Neural progenitor cell (in vitro differentiated cells): ENCODE data around the gene DENND4C. TPM values are rescaled to one million over a fixed set of nuclear protein-coding genes. Genes with fewer than 3 reads are reported as not detected.
"Not testable (repeated sequence)": the region's sequence is repeated elsewhere in the genome, so short reads cannot be mapped to it uniquely, and the experiment has no call there.

Experiments
- DNase-seq: peaks from one replicate; pipeline ENCODE4 v3.0.0-alpha.2; 2016; ENCODE audit warnings: low spot score
- H2AFZ ChIP-seq: fragments of 200-600 bp; sonication (generic); replicated peaks from 2 replicates; pipeline ENCODE4 v1.6.1; 2016; ENCODE audit warnings: antibody characterized with exemption
- H3F3A ChIP-seq: fragments of 200-600 bp; sonication (generic); 2 replicates; pipeline ENCODE4 v1.6.1; 2016; ENCODE audit warnings: antibody characterized with exemption, low read depth
- H3K27ac ChIP-seq: fragments of 200-600 bp; sonication (generic); 2 replicates; pipeline ENCODE4 v1.5.1; 2016; ENCODE audit warnings: mild to moderate bottlenecking
- H3K27me3 ChIP-seq: fragments of 200-600 bp; sonication (generic); 2 replicates; pipeline ENCODE4 v1.6.1; 2016; ENCODE audit warnings: mild to moderate bottlenecking, moderate library complexity
- H3K36me3 ChIP-seq: fragments of 200-600 bp; sonication (generic); 2 replicates; pipeline ENCODE4 v1.5.1; 2016
- H3K4me1 ChIP-seq: fragments of 200-600 bp; sonication (generic); 2 replicates; pipeline ENCODE4 v1.6.1; 2016; ENCODE audit warnings: mixed run types
- H3K4me2 ChIP-seq: fragments of 200-600 bp; sonication (generic); 2 replicates; pipeline ENCODE4 v1.6.1; 2016
- H3K4me3 ChIP-seq: fragments of 200-600 bp; sonication (generic); 2 replicates; pipeline ENCODE4 v1.5.1; 2016
- H3K79me2 ChIP-seq: fragments of 200-600 bp; sonication (generic); 2 replicates; pipeline ENCODE4 v1.6.1; 2016; ENCODE audit warnings: low read depth
- H3K9ac ChIP-seq: fragments of 200-600 bp; sonication (generic); 2 replicates; pipeline ENCODE4 v1.6.1; 2016
- H3K9me3 ChIP-seq: fragments of 200-600 bp; sonication (generic); 2 replicates; pipeline ENCODE4 v1.5.1; 2016; ENCODE audit warnings: low read depth
- H4K20me1 ChIP-seq: fragments of 200-600 bp; sonication (generic); 2 replicates; pipeline ENCODE4 v1.6.1; 2016; ENCODE audit warnings: low read depth
- H3K27ac Mint-ChIP-seq: 3 replicates; pipeline ENCODE4 v1.8.0; 2021; ENCODE audit warnings: mixed read lengths
- H3K27me3 Mint-ChIP-seq: 2 replicates; pipeline ENCODE4 v1.8.0; 2022; ENCODE audit warnings: low read depth, mild to moderate bottlenecking, inconsistent platforms, moderate library complexity, mixed read lengths; ENCODE audit not compliant: insufficient read depth
- H3K36me3 Mint-ChIP-seq: 3 replicates; pipeline ENCODE4 v1.8.0; 2021; ENCODE audit warnings: mixed read lengths
- H3K4me1 Mint-ChIP-seq: 3 replicates; pipeline ENCODE4 v1.8.0; 2021; ENCODE audit warnings: mixed read lengths
- H3K4me3 Mint-ChIP-seq: 3 replicates; pipeline ENCODE4 v1.8.0; 2021; ENCODE audit warnings: mild to moderate bottlenecking, moderate library complexity, mixed read lengths
- H3K9me3 Mint-ChIP-seq: 3 replicates; pipeline ENCODE4 v1.8.0; 2020; ENCODE audit warnings: mixed read lengths
- EZH2 ChIP-seq: fragments of 200-600 bp; sonication (generic); IDR thresholded peaks from 2 replicates; pipeline ENCODE4 v1.6.1; 2017; ENCODE audit warnings: antibody characterized with exemption, mild to moderate bottlenecking, moderate library complexity
- EZH2phosphoT487 ChIP-seq: fragments of 200-600 bp; sonication (generic); IDR thresholded peaks from 2 replicates; pipeline ENCODE4 v1.6.1; 2017; ENCODE audit warnings: antibody characterized with exemption
- total RNA-seq: library from RNA; depleted of rRNA; stranded (reverse); fragments of >200 nt; gene quantifications from 2 replicates; pipeline ENCODE4 v1.2.3, GENCODE V29; 2015; ENCODE audit warnings: low replicate concordance
- TF ChIP-seq, protein P1 (sequence below): fragments of 200-600 bp; sonication (generic); IDR thresholded peaks from 2 replicates; pipeline ENCODE4 v1.5.1; 2017; ENCODE audit warnings: antibody characterized with exemption, mild to moderate bottlenecking

The DENND4C gene
- total RNA-seq, 1 donor from 2014 or later: 73.4 TPM

DNA sequence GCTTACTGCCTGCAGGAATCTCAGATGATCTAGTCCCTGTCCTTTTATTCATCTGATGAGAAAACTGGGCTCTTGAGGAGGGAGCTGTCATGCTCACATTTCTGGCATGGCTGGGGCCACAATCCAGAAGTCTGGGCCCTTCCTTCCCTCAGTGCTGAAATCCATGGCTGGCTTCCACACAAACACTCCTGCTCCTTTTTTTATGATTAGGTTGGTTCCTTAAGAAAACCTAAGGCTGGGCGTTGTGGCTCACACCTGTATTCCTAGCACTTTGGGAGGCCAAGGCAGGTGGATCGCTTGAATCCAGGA lies 179.7 kb downstream of the DENND4C start:
- Histone ChIP-seq H3K4me1 (peaks cover 7% of the 10 kb centered on the region), H3K79me2 (peaks cover 25% of the 10 kb centered on the region), H3K9ac (no peak overlapping the region), H3K27me3 (peaks cover 12% of the 10 kb centered on the region), H2AFZ (no peak overlapping the region), H3K36me3 (no peaks in the 10 kb centered on the region), H3K9me3 (no peaks in the 10 kb centered on the region), H3F3A (peaks cover 26% of the 10 kb centered on the region), H3K4me3 (peak overlapping the region; percentile 67), H4K20me1 (no peaks in the 10 kb centered on the region), H3K27ac (no peak overlapping the region), H3K4me2 (peak overlapping the region; percentile 87)
- Mint-ChIP-seq H3K27me3 (peaks cover 9% of the 10 kb centered on the region), H3K4me1 (peaks cover 11% of the 10 kb centered on the region), H3K27ac (no peak overlapping the region), H3K36me3 (no peaks in the 10 kb centered on the region), H3K4me3 (peak overlapping the region; percentile 94), H3K9me3 (peaks cover 2% of the 10 kb centered on the region)
- DNase-seq: no peak
- TF ChIP-seq EZH2phosphoT487: no peak

DNA sequence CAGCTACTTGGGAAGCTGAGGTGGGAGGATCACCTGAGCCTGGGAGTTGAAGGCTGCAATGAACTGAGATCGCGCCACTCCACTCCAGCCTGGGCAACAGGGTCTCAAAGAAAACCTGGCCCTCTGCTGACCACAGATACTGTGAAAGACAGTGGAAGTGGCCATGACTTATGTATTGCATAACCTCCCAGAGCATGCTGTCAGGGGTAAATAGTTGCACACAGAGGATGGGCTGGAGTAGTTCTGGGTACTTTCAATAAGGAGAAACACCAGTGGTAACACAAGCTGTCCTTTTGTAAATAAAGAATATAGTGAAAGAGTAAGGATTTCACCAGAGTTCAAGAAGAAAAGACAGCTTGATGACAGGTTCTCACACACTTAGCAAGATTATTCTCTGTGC lies 180.1 kb downstream of the DENND4C start:
- Histone ChIP-seq H3K4me1 (peaks cover 7% of the 10 kb centered on the region), H2AFZ (no peak overlapping the region), H4K20me1 (no peaks in the 10 kb centered on the region), H3K4me3 (no peak overlapping the region), H3K9ac (no peak overlapping the region), H3K4me2 (no peak overlapping the region), H3K9me3 (no peaks in the 10 kb centered on the region), H3K27ac (no peak overlapping the region), H3K79me2 (peaks cover 25% of the 10 kb centered on the region), H3K36me3 (no peaks in the 10 kb centered on the region), H3F3A (peaks cover 26% of the 10 kb centered on the region), H3K27me3 (peaks cover 12% of the 10 kb centered on the region)
- Mint-ChIP-seq H3K36me3 (no peaks in the 10 kb centered on the region), H3K4me3 (no peak overlapping the region), H3K27me3 (peaks cover 9% of the 10 kb centered on the region), H3K27ac (no peak overlapping the region), H3K4me1 (peaks cover 11% of the 10 kb centered on the region), H3K9me3 (peaks cover 2% of the 10 kb centered on the region)
- TF ChIP-seq EZH2phosphoT487 (no peak), EZH2 (no peak)
- TF ChIP-seq, protein P1, sequence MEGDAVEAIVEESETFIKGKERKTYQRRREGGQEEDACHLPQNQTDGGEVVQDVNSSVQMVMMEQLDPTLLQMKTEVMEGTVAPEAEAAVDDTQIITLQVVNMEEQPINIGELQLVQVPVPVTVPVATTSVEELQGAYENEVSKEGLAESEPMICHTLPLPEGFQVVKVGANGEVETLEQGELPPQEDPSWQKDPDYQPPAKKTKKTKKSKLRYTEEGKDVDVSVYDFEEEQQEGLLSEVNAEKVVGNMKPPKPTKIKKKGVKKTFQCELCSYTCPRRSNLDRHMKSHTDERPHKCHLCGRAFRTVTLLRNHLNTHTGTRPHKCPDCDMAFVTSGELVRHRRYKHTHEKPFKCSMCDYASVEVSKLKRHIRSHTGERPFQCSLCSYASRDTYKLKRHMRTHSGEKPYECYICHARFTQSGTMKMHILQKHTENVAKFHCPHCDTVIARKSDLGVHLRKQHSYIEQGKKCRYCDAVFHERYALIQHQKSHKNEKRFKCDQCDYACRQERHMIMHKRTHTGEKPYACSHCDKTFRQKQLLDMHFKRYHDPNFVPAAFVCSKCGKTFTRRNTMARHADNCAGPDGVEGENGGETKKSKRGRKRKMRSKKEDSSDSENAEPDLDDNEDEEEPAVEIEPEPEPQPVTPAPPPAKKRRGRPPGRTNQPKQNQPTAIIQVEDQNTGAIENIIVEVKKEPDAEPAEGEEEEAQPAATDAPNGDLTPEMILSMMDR: no peak
- no peak for DNase-seq

DNA sequence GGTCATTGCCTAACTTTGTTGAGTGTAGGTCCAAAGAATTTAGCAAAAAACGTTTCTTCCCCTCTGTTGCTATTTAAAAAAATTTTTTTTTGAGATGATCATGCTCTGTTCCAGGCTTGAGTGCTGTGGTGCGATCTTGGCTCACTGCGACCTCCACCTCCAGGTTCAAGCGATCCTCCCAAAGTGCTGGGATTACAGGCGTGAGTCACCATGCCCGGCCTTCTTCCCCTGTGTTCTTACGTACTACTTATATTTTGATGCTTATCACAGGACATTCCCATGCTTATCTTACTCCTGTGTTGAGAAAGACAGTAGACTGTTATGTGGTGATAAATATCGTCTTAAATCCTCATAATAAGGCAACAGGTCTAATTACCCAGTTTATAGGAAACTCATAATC lies 180.8 kb downstream of the DENND4C start:
- H3K79me2 ChIP-seq: peaks cover 25% of the 10 kb centered on the region

DNA sequence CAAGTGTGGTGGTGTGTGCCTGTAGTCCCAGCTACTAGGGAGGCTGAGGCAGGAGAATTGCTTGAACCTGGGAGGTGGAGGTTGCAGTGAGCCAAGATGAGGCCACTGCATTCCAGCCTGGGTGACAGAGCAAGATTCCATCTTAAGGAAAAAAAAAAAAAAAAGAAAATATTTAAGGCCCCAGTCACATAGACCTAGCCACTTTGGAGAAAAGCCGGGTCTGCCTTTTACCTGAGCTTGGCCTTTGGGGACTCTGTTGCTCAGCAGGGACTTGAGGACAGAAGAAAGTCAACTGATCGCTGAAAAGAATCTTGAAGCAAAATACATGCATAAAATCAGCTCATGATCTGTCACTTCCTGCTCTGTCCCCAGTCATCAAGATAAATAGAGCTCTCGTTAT lies 183.0 kb downstream of the DENND4C start:
- not testable (repeated sequence) for H3K27me3 ChIP-seq, DNase-seq

More for the DNA sequence above, 180.8 kb downstream of the DENND4C start:
- no peak overlapping the region for H3K9ac ChIP-seq
- Mint-ChIP-seq H3K27ac (no peak overlapping the region), H3K27me3 (peaks cover 9% of the 10 kb centered on the region), H3K36me3 (no peaks in the 10 kb centered on the region), H3K4me1 (peaks cover 11% of the 10 kb centered on the region), H3K9me3 (peaks cover 2% of the 10 kb centered on the region), H3K4me3 (peak overlapping the region; percentile 24)
- TF ChIP-seq, protein P1: no peak
- TF ChIP-seq EZH2phosphoT487 (no peak), EZH2 (no peak)
- no peaks in the 10 kb centered on the region for H3K36me3 ChIP-seq
- no peak overlapping the region for H3K27ac ChIP-seq
- H3K4me1 ChIP-seq: peaks cover 7% of the 10 kb centered on the region
- no peak for DNase-seq
- H4K20me1 ChIP-seq: no peaks in the 10 kb centered on the region
- peaks cover 26% of the 10 kb centered on the region for H3F3A ChIP-seq
- H2AFZ ChIP-seq: no peak overlapping the region
- H3K27me3 ChIP-seq: peaks cover 12% of the 10 kb centered on the region
- H3K4me2 ChIP-seq: no peak overlapping the region
- H3K9me3 ChIP-seq: no peaks in the 10 kb centered on the region
- H3K4me3 ChIP-seq: no peak overlapping the region

More for the DNA sequence above, 183.0 kb downstream of the DENND4C start:
- not testable (repeated sequence) for H3K27me3 Mint-ChIP-seq, H3K36me3 ChIP-seq, H3K4me3 ChIP-seq, H3K27ac ChIP-seq, H2AFZ ChIP-seq, H3K9ac ChIP-seq, H4K20me1 ChIP-seq, H3K4me3 Mint-ChIP-seq, H3K9me3 ChIP-seq, H3K9me3 Mint-ChIP-seq, H3K27ac Mint-ChIP-seq, H3K4me2 ChIP-seq, H3K4me1 ChIP-seq, H3K36me3 Mint-ChIP-seq
- H3F3A ChIP-seq: peaks cover 17% of the 10 kb centered on the region
- peaks cover 25% of the 10 kb centered on the region for H3K79me2 ChIP-seq
- H3K4me1 Mint-ChIP-seq: peaks cover 11% of the 10 kb centered on the region
